Dedifferentiated amniotic fluid mesenchymal stem cell (primary cell): ENCODE results near the gene GAL3ST1.

Source experiments
- DNase-seq: peaks from one replicate; pipeline ENCODE4 v3.0.0-alpha.2; 2016; ENCODE audit errors: extremely low spot score

The GAL3ST1 gene

DNA sequence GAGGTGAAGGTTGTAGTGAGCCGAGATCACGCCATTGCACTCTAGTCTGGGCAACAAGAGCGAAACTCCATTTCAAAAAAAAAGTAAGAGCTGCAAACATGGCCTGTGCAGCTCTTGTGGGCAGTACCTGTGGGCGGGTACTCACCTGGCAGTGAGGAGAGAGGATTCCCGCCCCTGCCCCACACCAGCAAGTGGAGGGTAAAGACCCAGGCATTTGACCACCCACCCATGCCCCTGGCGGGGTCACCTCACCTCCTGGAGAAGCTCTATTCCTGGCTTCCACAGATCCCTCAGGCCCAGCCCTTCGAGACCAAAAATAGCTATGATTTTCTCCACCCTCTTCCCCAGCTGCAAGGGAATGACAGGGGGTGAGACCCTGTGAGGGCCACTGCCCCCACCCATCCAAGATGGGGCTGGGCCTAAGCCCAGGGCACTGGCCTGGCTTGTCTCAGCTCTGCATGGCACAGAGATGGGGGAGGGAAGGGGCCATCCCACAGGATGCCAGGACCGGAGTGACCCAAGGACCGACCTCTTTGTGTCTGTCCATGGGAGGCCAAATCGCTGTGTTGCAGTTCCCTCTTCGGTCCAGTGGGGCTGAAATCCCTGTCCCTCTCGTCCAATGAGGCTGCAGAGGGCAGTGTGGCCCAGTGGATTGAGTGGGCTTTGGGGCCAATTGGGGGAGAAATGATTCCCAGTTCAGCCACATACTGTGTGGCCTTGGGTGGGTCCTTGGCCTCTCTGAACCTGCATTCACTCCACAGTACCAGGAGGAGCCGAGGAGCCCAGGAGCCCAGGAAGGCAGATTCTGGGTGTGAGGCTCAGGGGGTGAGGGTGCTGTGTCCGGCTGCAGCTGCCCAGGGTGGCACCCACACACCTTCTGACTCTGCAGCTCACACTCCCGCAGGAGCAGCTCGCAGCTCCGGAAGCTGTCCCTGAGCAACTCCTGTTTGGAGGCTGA, 42.5 kb downstream of the GAL3ST1 start:
- no peak for DNase-seq

DNA sequence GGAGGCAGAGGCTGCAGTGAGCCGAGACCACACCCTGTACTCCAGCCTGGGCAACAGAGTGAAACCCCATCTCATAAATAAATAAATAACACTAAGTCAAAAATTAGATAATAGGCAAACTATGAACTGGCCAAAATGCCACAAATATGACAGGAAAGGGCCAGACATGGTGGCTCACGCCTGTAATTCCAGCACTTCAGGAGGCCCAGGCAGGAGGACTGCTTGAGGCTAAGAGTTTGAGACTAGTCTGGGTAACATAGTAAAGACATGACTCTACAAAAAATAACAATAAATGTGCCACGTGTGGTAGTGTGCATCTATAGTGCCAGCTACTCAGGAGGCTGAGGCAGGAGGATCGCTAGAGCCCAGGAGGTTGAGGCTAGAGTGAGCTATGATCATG, 47.8 kb downstream of the GAL3ST1 start:
- DNase-seq, result no peak

DNA sequence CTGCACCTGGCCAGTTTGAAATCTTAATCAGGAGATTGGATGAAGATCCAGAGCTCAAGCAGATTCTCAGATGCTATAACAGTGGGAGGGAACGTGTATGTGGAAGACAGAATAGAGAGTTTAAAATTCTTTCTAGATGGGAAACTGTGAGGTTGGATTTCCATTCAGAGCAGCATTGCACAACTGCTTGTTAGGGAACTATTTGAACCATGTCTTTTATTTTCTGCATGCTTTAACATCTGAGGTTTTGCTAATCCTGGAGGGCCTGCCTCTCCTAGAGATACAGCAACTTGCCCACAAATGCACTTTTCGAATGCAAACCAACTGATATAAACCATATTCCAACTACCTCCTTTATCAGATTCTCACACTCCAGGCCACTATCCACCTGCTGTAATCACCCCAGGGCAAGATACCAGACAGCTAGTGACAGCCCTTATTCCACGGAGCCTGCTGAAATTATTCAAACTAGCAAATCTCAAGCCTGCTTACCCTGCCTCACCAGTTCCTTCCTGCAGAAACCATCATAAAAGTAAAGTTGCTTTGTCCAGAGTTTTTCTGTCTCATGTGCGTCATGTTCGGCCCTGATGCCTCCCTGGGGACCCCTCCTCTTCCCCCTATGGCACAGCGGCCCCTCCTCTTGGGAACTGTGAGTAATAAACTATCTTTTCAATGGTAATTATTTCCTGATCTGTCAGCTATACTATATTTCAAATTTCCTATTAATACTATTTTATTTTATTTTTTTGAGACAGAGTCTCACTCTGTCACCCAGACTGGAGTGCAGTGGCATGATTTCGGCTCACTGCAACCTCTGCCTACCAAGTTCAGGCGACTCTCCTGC, 50.6 kb downstream of the GAL3ST1 start:
- DNase-seq, result no peak

- DNase-seq, result no peak
These were observed 52.9 kb downstream of the GAL3ST1 start for GRCh38 chr22:30521368-30522156.

DNA sequence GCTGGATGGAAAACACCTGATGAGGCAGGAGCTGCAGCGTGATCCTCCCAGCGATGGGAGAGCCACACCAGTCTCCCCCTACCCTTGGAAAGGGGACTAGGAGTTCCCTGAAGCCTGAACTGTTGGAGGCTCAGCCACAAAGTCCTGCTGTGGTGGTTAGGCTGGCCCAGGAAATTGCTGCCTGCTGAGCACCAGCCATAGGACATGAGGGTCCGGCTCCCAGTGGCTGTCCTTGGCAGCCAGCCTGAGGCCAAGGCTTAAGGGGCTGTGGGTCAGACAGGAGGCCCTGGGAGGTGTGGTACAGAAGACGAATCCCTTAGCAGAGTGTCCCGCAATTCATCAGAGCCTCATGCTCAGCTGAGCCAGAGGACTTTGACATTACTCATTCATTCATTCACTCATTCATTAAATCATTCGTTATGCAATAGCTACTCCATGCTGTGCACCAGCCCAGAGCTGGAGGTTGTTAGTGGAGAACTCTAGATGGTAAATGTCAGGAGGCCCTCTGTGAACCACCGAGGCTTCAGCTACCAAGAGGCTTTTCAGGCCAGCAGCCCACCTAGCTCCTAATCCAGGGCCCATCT, 54.5 kb downstream of the GAL3ST1 start:
- DNase-seq, result no peak

DNA sequence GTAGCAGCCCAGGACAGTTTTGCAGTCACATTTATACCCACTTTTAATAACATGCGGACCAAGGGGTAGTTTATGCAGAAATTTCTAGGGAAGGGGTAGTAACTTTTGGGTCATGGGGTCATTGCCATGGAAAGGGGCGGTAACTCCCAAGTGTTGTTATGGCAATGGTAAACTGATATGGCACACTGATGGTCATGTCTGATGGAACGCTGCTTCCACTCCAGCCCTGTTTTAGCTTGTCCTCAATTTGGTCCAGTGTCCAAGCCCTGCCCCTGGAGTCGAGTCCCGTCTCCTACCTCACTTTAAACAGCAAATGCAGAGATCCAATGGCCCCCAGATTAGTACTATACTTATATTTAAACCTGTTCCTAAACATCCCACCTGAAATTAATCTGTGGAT, 57.7 kb downstream of the GAL3ST1 start:
- DNase-seq, result no peak

DNA sequence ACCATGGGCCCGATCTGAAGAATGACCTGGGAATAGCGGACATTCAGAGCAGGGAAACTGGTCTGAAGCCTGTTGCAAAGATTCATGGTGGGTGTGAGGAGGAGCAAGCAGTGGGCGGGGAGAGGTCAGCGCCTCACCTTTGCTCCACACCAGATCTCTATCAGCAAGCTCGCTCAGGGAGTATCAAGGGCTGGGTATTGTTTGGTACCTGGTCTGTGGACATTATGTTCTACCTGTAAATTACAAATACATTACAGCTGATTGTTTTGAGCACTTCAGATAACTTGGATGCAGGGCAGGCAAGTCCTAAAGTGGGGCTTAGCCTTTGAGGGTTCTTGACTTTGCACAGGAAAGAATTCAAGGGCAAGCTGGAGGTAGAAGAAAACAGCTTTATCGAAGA, 58.2 kb downstream of the GAL3ST1 start:
- no peak for DNase-seq

- no peak for DNase-seq
These were observed 60.2 kb downstream of the GAL3ST1 start for GRCh38 chr22:30514252-30514651.

DNA sequence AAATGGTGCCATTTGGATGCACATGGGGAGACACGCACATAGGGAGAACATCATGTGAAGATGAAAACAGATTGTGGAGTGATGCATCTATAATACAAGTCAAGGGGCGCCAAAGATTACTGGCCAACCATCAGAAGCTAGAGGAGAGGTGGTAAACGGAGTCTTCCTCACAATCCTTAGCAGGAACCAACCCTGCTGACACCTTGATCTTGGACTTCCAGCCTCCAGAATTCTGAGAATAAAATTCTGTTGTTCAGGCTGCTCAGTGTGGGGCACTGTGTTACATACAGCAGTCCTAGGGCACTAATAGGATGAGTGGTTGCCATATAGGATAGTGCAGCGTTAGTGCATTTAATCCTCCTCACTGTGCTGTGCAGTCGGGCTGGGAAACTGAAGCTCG, 61.0 kb downstream of the GAL3ST1 start:
- DNase-seq, result no peak

DNA sequence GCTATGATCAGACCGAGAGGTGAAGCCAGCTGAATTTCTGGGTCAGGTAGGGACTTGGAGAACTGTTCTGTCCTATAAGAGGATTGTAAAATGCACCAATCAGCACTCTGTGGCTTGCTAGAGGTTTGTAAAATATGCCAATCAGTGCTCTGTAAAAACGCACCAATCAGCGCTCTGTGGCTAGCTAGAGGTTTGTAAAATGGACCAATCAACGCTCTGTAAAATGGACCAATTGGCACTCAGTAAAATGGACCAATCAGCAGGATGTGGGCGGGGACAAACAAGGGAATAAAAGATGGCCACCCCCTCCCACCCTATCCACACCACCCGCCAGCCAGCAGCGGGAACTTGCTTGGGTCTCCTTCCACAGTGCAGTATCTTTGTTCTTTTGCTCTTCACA, 62.6 kb downstream of the GAL3ST1 start:
- no peak for DNase-seq

DNA sequence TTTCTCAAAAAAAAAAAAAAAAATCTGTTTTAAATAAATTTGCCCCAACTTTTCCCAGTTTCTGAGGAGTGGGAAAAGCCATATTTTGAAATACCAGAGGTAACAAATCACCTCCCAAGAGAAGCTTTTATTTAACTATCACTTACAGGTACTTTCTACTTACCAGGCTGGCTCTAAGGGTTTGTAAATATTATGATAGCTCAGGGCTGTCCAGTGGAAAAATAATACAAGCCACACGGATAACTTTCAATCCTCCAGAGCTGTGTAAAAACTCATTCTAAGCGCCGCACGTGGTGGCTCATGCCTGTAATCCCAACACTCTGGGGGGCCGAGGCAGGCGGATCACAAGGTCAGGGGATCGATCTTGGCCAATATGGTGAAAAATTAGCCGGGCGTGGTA, 63.4 kb downstream of the GAL3ST1 start:
- no peak for DNase-seq

DNA sequence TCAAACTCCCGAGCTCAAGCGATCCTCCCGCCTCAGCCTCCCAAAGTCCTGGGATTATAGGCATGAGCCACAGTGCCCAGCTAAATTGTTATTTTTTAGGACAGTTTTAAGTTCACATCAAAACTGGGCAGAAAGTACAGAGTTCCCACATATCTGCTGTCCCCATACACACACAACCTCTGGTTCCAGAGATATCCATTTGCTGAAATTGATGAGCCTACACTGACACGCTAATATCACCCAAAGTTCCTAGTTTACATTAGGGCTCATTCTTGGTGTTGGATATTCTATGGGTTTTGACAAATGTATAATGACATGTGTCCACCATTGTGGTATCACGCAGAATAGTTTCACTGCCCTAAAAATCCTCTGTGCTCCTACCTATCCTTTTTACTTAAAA, 66.2 kb downstream of the GAL3ST1 start:
- no peak for DNase-seq

DNA sequence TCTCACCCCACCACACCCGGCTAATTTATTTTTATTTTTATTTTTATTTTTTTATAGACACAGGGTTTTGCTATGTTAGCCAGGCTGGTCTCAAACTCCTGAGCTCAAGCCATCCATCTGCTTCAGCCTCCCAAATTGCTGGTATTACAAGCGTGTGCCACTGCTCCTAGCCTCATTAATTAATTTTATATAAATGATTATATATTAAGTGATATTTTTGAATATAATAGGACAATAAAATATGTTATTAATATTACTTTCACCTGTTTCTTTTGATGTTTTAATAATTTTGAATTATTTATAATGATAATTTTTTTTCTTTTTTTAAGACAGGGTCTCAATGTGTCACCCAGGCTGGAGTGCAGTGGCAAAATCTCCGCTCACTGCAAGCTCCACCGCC, 66.8 kb downstream of the GAL3ST1 start:
- no peak for DNase-seq

- DNase-seq, result no peak
These were observed 67.9 kb downstream of the GAL3ST1 start for GRCh38 chr22:30506507-30506968.
